ENCODE data around the gene PSD2.

DNA sequence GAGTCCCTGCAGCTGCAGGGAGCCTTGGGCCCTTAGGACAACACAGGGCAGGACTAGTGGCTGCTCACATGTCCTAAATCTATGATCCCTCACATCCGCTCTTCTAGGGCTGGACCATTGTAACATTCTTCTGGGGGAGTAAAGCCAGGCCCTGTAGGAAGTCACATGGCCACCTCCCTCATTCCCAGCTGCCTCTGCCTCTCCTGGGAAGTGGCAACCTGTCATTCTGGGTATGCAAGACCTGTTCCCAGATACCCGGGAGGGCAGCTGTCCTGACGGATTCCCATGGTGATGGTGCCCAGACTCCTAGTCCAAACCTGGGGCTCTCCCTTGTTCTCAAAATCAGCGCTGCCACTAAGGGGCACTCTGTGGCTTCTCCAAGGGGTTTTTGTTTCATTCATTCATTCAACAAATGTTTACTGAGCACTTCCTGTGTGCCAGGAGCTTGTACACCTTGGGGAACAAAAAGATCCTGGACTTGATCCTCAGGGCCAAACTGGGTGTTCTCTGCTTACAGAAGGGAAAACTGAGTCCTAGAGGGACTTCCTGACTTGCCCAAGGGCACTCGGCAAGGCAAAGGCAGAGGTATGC, 85.6 kb downstream of the PSD2 start:
- no peak for TF ChIP-seq POLR2A (IDR thresholded peaks at IDR 0.05)
- TF ChIP-seq, protein P1, sequence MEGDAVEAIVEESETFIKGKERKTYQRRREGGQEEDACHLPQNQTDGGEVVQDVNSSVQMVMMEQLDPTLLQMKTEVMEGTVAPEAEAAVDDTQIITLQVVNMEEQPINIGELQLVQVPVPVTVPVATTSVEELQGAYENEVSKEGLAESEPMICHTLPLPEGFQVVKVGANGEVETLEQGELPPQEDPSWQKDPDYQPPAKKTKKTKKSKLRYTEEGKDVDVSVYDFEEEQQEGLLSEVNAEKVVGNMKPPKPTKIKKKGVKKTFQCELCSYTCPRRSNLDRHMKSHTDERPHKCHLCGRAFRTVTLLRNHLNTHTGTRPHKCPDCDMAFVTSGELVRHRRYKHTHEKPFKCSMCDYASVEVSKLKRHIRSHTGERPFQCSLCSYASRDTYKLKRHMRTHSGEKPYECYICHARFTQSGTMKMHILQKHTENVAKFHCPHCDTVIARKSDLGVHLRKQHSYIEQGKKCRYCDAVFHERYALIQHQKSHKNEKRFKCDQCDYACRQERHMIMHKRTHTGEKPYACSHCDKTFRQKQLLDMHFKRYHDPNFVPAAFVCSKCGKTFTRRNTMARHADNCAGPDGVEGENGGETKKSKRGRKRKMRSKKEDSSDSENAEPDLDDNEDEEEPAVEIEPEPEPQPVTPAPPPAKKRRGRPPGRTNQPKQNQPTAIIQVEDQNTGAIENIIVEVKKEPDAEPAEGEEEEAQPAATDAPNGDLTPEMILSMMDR (IDR thresholded peaks at IDR 0.05 in 4 of 5, conservative IDR thresholded peaks at IDR 0.05 in 1 of 5), result no peak

Measured in gastrocnemius medialis (tissue), 4 donors.